ENCODE measurements around the gene TEN1.

GRCh38 chr17:76014100-76014924, 35.3 kb downstream of the TEN1 start:
- no peak for TF ChIP-seq POLR2A (IDR thresholded peaks at IDR 0.05; ENCODE audit: low read length)
- no peak for TF ChIP-seq GATA1 (IDR thresholded peaks at IDR 0.05; ENCODE audit: low read depth, low read length)
